Measurements from ENCODE around the gene CDH23.

- TF ChIP-seq EZH2phosphoT487 (IDR thresholded peaks at IDR 0.05; ENCODE audit: insufficient read depth, low read depth) = no peak
- no peak for TF ChIP-seq EZH2 (IDR thresholded peaks at IDR 0.05; ENCODE audit: insufficient read depth, poor library complexity, severe bottlenecking)
These were observed 301.4 kb downstream of the CDH23 start for GRCh38 chr10:71697938-71698709.

All from GM23248 (cell line).